Stimulated activated CD8-positive, alpha-beta memory T cell treated with anti-CD3 and anti-CD28 coated beads, Interleukin-7, amount 100 ng/mL, for 24 hours (primary cell): Measurements from ENCODE around the gene SGCG.
"Not testable (repeated sequence)": the region's sequence is repeated elsewhere in the genome, so short reads cannot be mapped to it uniquely, and the experiment has no call there.

Experiments used
- DNase-seq: peaks from one replicate; pipeline ENCODE4 v3.0.0-alpha.2; 2020; ENCODE audit warnings: low read depth

Gene SGCG

GRCh38 chr13:23180711-23181110, at the start of gene SGCG:
TSS of gene SGCG (plus strand) at chr13:23180979. CDS start at chr13:23203695, 22,716 bp downstream.
- DNase-seq, result no peak

GRCh38 chr13:23134542-23134941, 46.2 kb upstream of the SGCG start:
- no peak for DNase-seq

- DNase-seq, result no peak
Observed at GRCh38 chr13:23140492-23140891, 40.3 kb upstream of the SGCG start.

GRCh38 chr13:23141964-23142363, 38.8 kb upstream of the SGCG start:
- no peak for DNase-seq

- DNase-seq, result not testable (repeated sequence)
Observed at GRCh38 chr13:23142607-23143006, 38.2 kb upstream of the SGCG start.

- no peak for DNase-seq
Observed at GRCh38 chr13:23144431-23144830, 36.3 kb upstream of the SGCG start.

- no peak for DNase-seq
Observed at GRCh38 chr13:23146006-23146405, 34.8 kb upstream of the SGCG start.

- DNase-seq, result no peak
Observed at GRCh38 chr13:23146811-23147625, 33.8 kb upstream of the SGCG start.

- DNase-seq, result no peak
Observed at GRCh38 chr13:23147827-23148226, 33.0 kb upstream of the SGCG start.

GRCh38 chr13:23157781-23158180, 23.0 kb upstream of the SGCG start:
- no peak for DNase-seq

GRCh38 chr13:23159205-23159759, 21.5 kb upstream of the SGCG start:
- DNase-seq, result peak; percentile 19

- no peak for DNase-seq
Observed at GRCh38 chr13:23159760-23160637, 20.8 kb upstream of the SGCG start.

GRCh38 chr13:23160638-23161480, 19.9 kb upstream of the SGCG start:
- no peak for DNase-seq

GRCh38 chr13:23161481-23161825, 19.3 kb upstream of the SGCG start:
- no peak for DNase-seq

- no peak for DNase-seq
Observed at GRCh38 chr13:23175920-23176319, 4.9 kb upstream of the SGCG start.

- DNase-seq, result no peak
Observed at GRCh38 chr13:23182142-23182541, 1.4 kb downstream of the SGCG start.

GRCh38 chr13:23183292-23183691, 2.5 kb downstream of the SGCG start:
- DNase-seq, result no peak

- no peak for DNase-seq
Observed at GRCh38 chr13:23185542-23185941, 4.8 kb downstream of the SGCG start.

GRCh38 chr13:23201870-23202269, 21.1 kb downstream of the SGCG start:
- no peak for DNase-seq

- DNase-seq, result no peak
Observed at GRCh38 chr13:23202383-23202782, 21.6 kb downstream of the SGCG start.

GRCh38 chr13:23203516-23203915, 22.7 kb downstream of the SGCG start:
- no peak for DNase-seq

GRCh38 chr13:23205807-23206206, 25.0 kb downstream of the SGCG start:
- DNase-seq, result no peak
